Measurements from ENCODE around the gene SMG9. TPM values are rescaled to one million over a fixed set of nuclear protein-coding genes. Genes with fewer than 3 reads are reported as not detected.

The SMG9 gene
- total RNA-seq, 4 donors from 2014 or later, result 16.0 to 22.7 (median 21.1) TPM

- H3K27ac ChIP-seq, result peak overlapping the region; percentile 14 to 79 (median 70)
- H3K36me3 ChIP-seq, result no peaks in the 10 kb centered on the region
- TF ChIP-seq CTCF (IDR thresholded peaks at IDR 0.05), result no peak
- peaks cover 35 to 70% (median 45%) of the 10 kb centered on the region in 3 donors for H3K4me1 ChIP-seq
- H3K9me3 ChIP-seq, result no peaks in the 10 kb centered on the region
- H3K4me3 ChIP-seq, result no peak overlapping the region
- WGBS, 2 donors, result 71 to 72% methylated on average over 8 of the region's 8 CpGs
- DNase-seq, result no peak
- intact Hi-C loops (cut with DNase I), result loop anchor here (5.0 to 10.0 kb wide), 2 partner anchors 36 to 109 kb away; partner anchors contain the start of gene PLAUR
- peaks cover 0 to 10% (median 0%) of the 10 kb centered on the region in 4 donors for H3K27me3 ChIP-seq
Observed at GRCh38 chr19:43783636-43784035, 28.9 kb upstream of the SMG9 start.

GRCh38 chr19:43782689-43783231 is 28.0 kb upstream of the SMG9 start:
- Histone ChIP-seq H3K27ac (peak overlapping the region; percentile 45 to 75 (median 64)), H3K4me1 (peaks cover 35 to 79% (median 52%) of the 10 kb centered on the region in 3 donors)
- TF ChIP-seq POLR2A (IDR thresholded peaks at IDR 0.05), result peak in 1 of 4 donors; percentile 37
- peak in 1 of 6 experiments; percentile 22 for TF ChIP-seq CTCF (IDR thresholded peaks at IDR 0.05)

GRCh38 chr19:43782311-43782660 is 27.5 kb upstream of the SMG9 start:
- DNase-seq, result no peak
- H3K27ac ChIP-seq, result peak overlapping the region in 3 of 4 donors; percentile 63 to 75 (median 66)
- intact Hi-C loops (cut with DNase I), result loop anchor here (5.0 to 10.0 kb wide), 2 partner anchors 35 to 107 kb away; partner anchors contain the start of gene PLAUR
- H3K27me3 ChIP-seq, result peaks cover 0 to 10% (median 0%) of the 10 kb centered on the region in 4 donors
- TF ChIP-seq POLR2A (IDR thresholded peaks at IDR 0.05) (no peak), CTCF (IDR thresholded peaks at IDR 0.05) (no peak)
- 44 to 50% methylated on average over 6 to 8 of the region's 8 CpGs for WGBS, 2 donors
- no peaks in the 10 kb centered on the region for H3K36me3 ChIP-seq
- H3K9me3 ChIP-seq, result no peaks in the 10 kb centered on the region
- H3K4me3 ChIP-seq, result peak overlapping the region in 1 of 4 donors; percentile 60
- peaks cover 35 to 83% (median 56%) of the 10 kb centered on the region in 3 donors for H3K4me1 ChIP-seq

More at GRCh38 chr19:43782689-43783231, 28.0 kb upstream of the SMG9 start:
- DNase-seq, result no peak
- WGBS, 2 donors, result 19 to 37% methylated on average over 9 to 24 of the region's 24 CpGs
- Histone ChIP-seq H3K36me3 (no peaks in the 10 kb centered on the region), H3K4me3 (peak overlapping the region in 1 of 4 donors; percentile 60), H3K27me3 (peaks cover 0 to 10% (median 0%) of the 10 kb centered on the region in 4 donors), H3K9me3 (no peaks in the 10 kb centered on the region)
- intact Hi-C loops (cut with DNase I), result loop anchor here (5.0 to 10.0 kb wide), 2 partner anchors 35 to 108 kb away; partner anchors contain the start of gene PLAUR

- Histone ChIP-seq H3K36me3 (no peaks in the 10 kb centered on the region), H3K4me3 (peak overlapping the region in 1 of 4 donors; percentile 60), H3K27me3 (peaks cover 0 to 10% (median 0%) of the 10 kb centered on the region in 4 donors), H3K27ac (peak overlapping the region; percentile 55 to 82 (median 75)), H3K4me1 (peaks cover 35 to 87% (median 56%) of the 10 kb centered on the region in 3 donors), H3K9me3 (no peaks in the 10 kb centered on the region)
- no peak for TF ChIP-seq POLR2A (IDR thresholded peaks at IDR 0.05)
- TF ChIP-seq CTCF (IDR thresholded peaks at IDR 0.05), result no peak
- intact Hi-C loops (cut with DNase I), result loop anchor here (5.0 to 10.0 kb wide), 2 partner anchors 34 to 107 kb away; partner anchors contain the start of gene PLAUR
- DNase-seq, result no peak
- WGBS, 2 donors, result 65 to 78% methylated on average over 11 to 14 of the region's 14 CpGs
Observed at GRCh38 chr19:43781630-43782310, 27.0 kb upstream of the SMG9 start.

All from esophagus squamous epithelium (tissue), 5 donors.